H1 (cell line): Measurements from ENCODE around the gene FBXL17. TPM values are rescaled to one million over a fixed set of nuclear protein-coding genes. Genes with fewer than 3 reads are reported as not detected.

Experiments used
- CTCF ChIA-PET: fragments of 300-600 bp; sonication (Branson Sonifier 250); formaldehyde crosslinking; loops from one replicate; lab custom pipeline; 2021; ENCODE audit not compliant: partially characterized antibody; lab: Charles Lee
- POLR2A ChIA-PET: fragments of 300-600 bp; sonication (Branson Sonifier 250); formaldehyde crosslinking; loops from one replicate; lab custom pipeline; 2021; ENCODE audit warnings: inconsistent platforms; ENCODE audit not compliant: partially characterized antibody; lab: Charles Lee
- DNase-seq, 2 experiments: peaks; one replicate each; pipeline versions ENCODE4 v3.0.0 to v3.0.0-alpha.2; 2010 to 2022; ENCODE audit warnings: low spot score in 2 of 2, low read depth in 1 of 2, mixed read lengths in 1 of 2
- FAIRE-seq: peaks from 2 replicates; lab custom pipeline; 2011; peaks lifted over from hg19 to GRCh38; lab: Jason Lieb, UNC
- H2AFZ ChIP-seq: 2 replicates; pipeline ENCODE4 v1.8.1; 2012; ENCODE audit warnings: low read length, inconsistent platforms
- H2AK5ac ChIP-seq: 2 replicates; pipeline ENCODE4 v1.6.1; 2013; ENCODE audit warnings: low read depth, low read length
- H2BK120ac ChIP-seq: replicated peaks from 2 replicates; pipeline ENCODE3; 2013; ENCODE audit warnings: low read depth, low read length, inconsistent platforms
- H2BK12ac ChIP-seq: 2 replicates; pipeline ENCODE4 v1.6.1; 2013; ENCODE audit warnings: low read depth, low read length
- H2BK15ac ChIP-seq: 2 replicates; pipeline ENCODE4 v1.6.1; 2013; ENCODE audit warnings: low read length
- H2BK20ac ChIP-seq: 2 replicates; pipeline ENCODE4 v1.6.1; 2013; ENCODE audit warnings: low read length
- H2BK5ac ChIP-seq: 2 replicates; pipeline ENCODE4 v1.6.1; 2013; ENCODE audit warnings: low read depth, low read length
- H3K14ac ChIP-seq: 2 replicates; pipeline ENCODE4 v1.6.1; 2013; ENCODE audit warnings: inconsistent platforms; ENCODE audit not compliant: insufficient read length
- H3K18ac ChIP-seq: 2 replicates; pipeline ENCODE4 v1.6.1; 2013; ENCODE audit warnings: low read length; ENCODE audit errors: extremely low read depth
- H3K23ac ChIP-seq: 2 replicates; pipeline ENCODE4 v1.6.1; 2013; ENCODE audit warnings: inconsistent platforms; ENCODE audit not compliant: insufficient read length
- H3K23me2 ChIP-seq: 2 replicates; pipeline ENCODE4 v1.6.1; 2013; ENCODE audit warnings: low read depth, low read length
- H3K27ac ChIP-seq: 2 replicates; pipeline ENCODE4 v1.6.1; 2011; ENCODE audit warnings: low read depth, low read length, inconsistent platforms
- H3K27me3 ChIP-seq, 4 experiments: replicated peaks in 1 of 4; 1 replicate in 1 of 4; 2 replicates in 3 of 4; pipeline versions ENCODE4 v1.6.1 to v1.8.1; 2011 to 2013; ENCODE audit warnings: low read length in 3 of 4, mild to moderate bottlenecking in 3 of 4, inconsistent platforms in 2 of 4, mixed read lengths in 2 of 4, moderate library complexity in 1 of 4; ENCODE audit not compliant: control insufficient read depth in 3 of 4, insufficient read depth in 3 of 4; ENCODE audit errors: extremely low read depth in 1 of 4
- H3K36me3 ChIP-seq, 4 experiments: 2 replicates each; pipeline versions ENCODE4 v1.6.1 to v1.8.1; 2011 to 2013; ENCODE audit warnings: mild to moderate bottlenecking in 4 of 4, low read length in 3 of 4, moderate library complexity in 2 of 4, control low read depth in 1 of 4, inconsistent platforms in 1 of 4; ENCODE audit not compliant: insufficient read depth in 4 of 4, control insufficient read depth in 2 of 4
- H3K4ac ChIP-seq: replicated peaks from 2 replicates; pipeline ENCODE3; 2013; ENCODE audit warnings: low read length, low read depth, mixed read lengths, inconsistent platforms; ENCODE audit not compliant: insufficient read length
- H3K4me1 ChIP-seq, 4 experiments: replicated peaks in 1 of 4; 1 replicate in 1 of 4; 2 replicates in 3 of 4; pipeline versions ENCODE4 v1.6.1 to v1.8.1; 2011 to 2013; ENCODE audit warnings: low read length in 3 of 4, inconsistent platforms in 2 of 4, mixed read lengths in 1 of 4; ENCODE audit not compliant: insufficient read depth in 4 of 4, control insufficient read depth in 3 of 4
- H3K4me2 ChIP-seq, 2 experiments: 2 replicates each; pipeline versions ENCODE4 v1.6.1 to v1.8.1; 2011 to 2013; ENCODE audit warnings: low read depth in 2 of 2, low read length in 2 of 2, control low read depth in 1 of 2, inconsistent platforms in 1 of 2, mild to moderate bottlenecking in 1 of 2; ENCODE audit not compliant: insufficient read depth in 1 of 2
- H3K4me3 ChIP-seq, 4 experiments: fragments of 200-600, 300-600 bp in 1 of 4; sonication (generic), shearing (Covaris generic), sonication (Bioruptor Twin) in 1 of 4; 2 replicates each; pipeline versions ENCODE4 v1.5.1 to v1.8.1; 2011 to 2016; ENCODE audit warnings: low read length in 4 of 4, low read depth in 3 of 4, control low read depth in 2 of 4, inconsistent platforms in 2 of 4, mild to moderate bottlenecking in 2 of 4, mixed read lengths in 1 of 4, moderate library complexity in 1 of 4; ENCODE audit not compliant: insufficient read depth in 2 of 4; ENCODE audit errors: extremely low read depth in 1 of 4
- H3K56ac ChIP-seq: replicated peaks from 2 replicates; pipeline ENCODE3; 2013; ENCODE audit warnings: low read depth, mild to moderate bottlenecking, mixed read lengths, low read length, inconsistent platforms; ENCODE audit not compliant: insufficient read length
- H3K79me1 ChIP-seq: 2 replicates; pipeline ENCODE4 v1.6.1; 2013; ENCODE audit warnings: low read depth, low read length, control low read depth
- H3K79me2 ChIP-seq, 2 experiments: 2 replicates each; pipeline versions ENCODE4 v1.6.1 to v1.8.1; 2012 to 2013; ENCODE audit warnings: low read length in 2 of 2, mild to moderate bottlenecking in 2 of 2, inconsistent platforms in 1 of 2; ENCODE audit not compliant: insufficient read depth in 2 of 2, control insufficient read depth in 1 of 2
- H3K9ac ChIP-seq, 4 experiments: replicated peaks in 1 of 4; 1 replicate in 1 of 4; 2 replicates in 3 of 4; pipeline versions ENCODE4 v1.6.1 to v1.8.1; 2011 to 2013; ENCODE audit warnings: low read depth in 3 of 4, low read length in 3 of 4, control low read depth in 2 of 4, mild to moderate bottlenecking in 2 of 4, moderate library complexity in 2 of 4, inconsistent platforms in 1 of 4; ENCODE audit errors: extremely low read depth in 1 of 4
- H3K9me3 ChIP-seq, 2 experiments: 2 replicates each; pipeline versions ENCODE4 v1.6.1 to v1.8.1; 2012 to 2013; ENCODE audit warnings: mild to moderate bottlenecking in 2 of 2, moderate library complexity in 2 of 2, control low read depth in 1 of 2, inconsistent platforms in 1 of 2, low read depth in 1 of 2, low read length in 1 of 2, mixed read lengths in 1 of 2; ENCODE audit not compliant: insufficient read depth in 2 of 2
- H4K20me1 ChIP-seq, 2 experiments: replicated peaks in 1 of 2; 2 replicates each; pipeline versions ENCODE3 to v1.8.1; 2011 to 2013; ENCODE audit warnings: inconsistent platforms in 2 of 2, low read length in 2 of 2, mild to moderate bottlenecking in 1 of 2; ENCODE audit not compliant: insufficient read depth in 2 of 2, control insufficient read depth in 1 of 2
- H4K5ac ChIP-seq: 2 replicates; pipeline ENCODE4 v1.6.1; 2013; ENCODE audit warnings: low read length, low read depth, mixed read lengths, inconsistent platforms; ENCODE audit not compliant: insufficient read length
- H4K8ac ChIP-seq: 2 replicates; pipeline ENCODE4 v1.8.0; 2013; ENCODE audit warnings: mild to moderate bottlenecking, moderate library complexity, low read length, inconsistent platforms; ENCODE audit not compliant: insufficient read depth; ENCODE audit errors: extremely low read depth
- H4K91ac ChIP-seq: replicated peaks from 2 replicates; pipeline ENCODE3; 2013; ENCODE audit warnings: low read length, mixed read lengths, inconsistent platforms; ENCODE audit not compliant: insufficient read length
- CTBP2 ChIP-seq: IDR thresholded peaks from 2 replicates; pipeline ENCODE4 v1.7.0; 2011; ENCODE audit warnings: borderline replicate concordance, mild to moderate bottlenecking, moderate library complexity, mixed read lengths, low read length; ENCODE audit not compliant: insufficient read depth, insufficient read length
- EP300 ChIP-seq, 2 experiments: IDR thresholded peaks; 1 replicate in 1 of 2; 2 replicates in 1 of 2; pipeline ENCODE4 v1.6.1; 2011 to 2012; ENCODE audit warnings: low read depth in 2 of 2, low read length in 2 of 2, mild to moderate bottlenecking in 2 of 2, borderline replicate concordance in 1 of 2, inconsistent platforms in 1 of 2, moderate library complexity in 1 of 2
- MAFK ChIP-seq: IDR thresholded peaks from 2 replicates; pipeline ENCODE4 v1.6.1; 2012; ENCODE audit warnings: low read depth, mild to moderate bottlenecking, improper control_type of control experiment, low read length
- NRF1 ChIP-seq: IDR thresholded peaks from 2 replicates; pipeline ENCODE4 v1.6.1; 2011; ENCODE audit warnings: mild to moderate bottlenecking, low read depth, low read length, improper control_type of control experiment
- POU5F1 ChIP-seq: IDR thresholded peaks from 2 replicates; pipeline ENCODE4 v1.6.1; 2011; ENCODE audit warnings: low read depth, mild to moderate bottlenecking, low read length, moderate library complexity
- RXRA ChIP-seq: IDR thresholded peaks from 2 replicates; pipeline ENCODE4 v1.6.1; 2011; ENCODE audit warnings: low read depth, mild to moderate bottlenecking, low read length, moderate library complexity; ENCODE audit not compliant: insufficient read depth
- SP1 ChIP-seq: IDR thresholded peaks from 2 replicates; pipeline ENCODE4 v1.6.1; 2011; ENCODE audit warnings: low read depth, low read length
- TAF7 ChIP-seq: optimal IDR thresholded peaks from 2 replicates; pipeline ENCODE3; 2011; ENCODE audit warnings: low read depth, mild to moderate bottlenecking, inconsistent platforms, low read length, moderate library complexity, borderline replicate concordance
- WGBS, 2 experiments: shearing (Covaris generic) in 1 of 2; methylation state at CpG; one replicate each; pipeline versions ENCODE4 v1.1.6 to v1.1.7; 2013 to 2015; ENCODE audit warnings: low lambda C conversion rate in 2 of 2, mixed read lengths in 2 of 2, inconsistent platforms in 1 of 2, low coverage in 1 of 2, missing lambda C conversion rate in 1 of 2; ENCODE audit not compliant: insufficient replicate concordance in 2 of 2, insufficient coverage in 1 of 2, insufficient read length in 1 of 2; ENCODE audit errors: extremely low coverage in 1 of 2, missing lambda C conversion rate in 1 of 2; 5-methylcytosine and 5-hydroxymethylcytosine counted together
- polyA plus RNA-seq, 7 experiments: library from polyadenylated mRNA; depleted of rRNA in 3 of 7; stranded (reverse) in 5 of 7; unstranded in 2 of 7; fragments of >200 nt in 5 of 7; fragments of 200-250 nt in 2 of 7; gene quantifications; 1 replicate in 5 of 7; 2 replicates in 1 of 7; 4 replicates in 1 of 7; pipeline versions ENCODE4 v1.2.1 to v1.2.3, GENCODE V29; 2011 to 2013; ENCODE audit warnings: missing spikeins in 2 of 7, mixed read lengths in 2 of 7
- total RNA-seq: library from RNA; stranded (reverse); fragmentation: NEBNext Ultra II Directional; extraction: Animal tissue kit (Norgen Biotek cat#: 25700); gene quantifications from 2 replicates; pipeline ENCODE4 v1.2.1, GENCODE V29; 2021

Gene FBXL17
- total and polyA plus RNA-seq, 2 of the 8 experiments (the other 6 are each of a cell fraction or from before 2014, with no cell fraction given), result 0.35 to 4.3 TPM

DNA sequence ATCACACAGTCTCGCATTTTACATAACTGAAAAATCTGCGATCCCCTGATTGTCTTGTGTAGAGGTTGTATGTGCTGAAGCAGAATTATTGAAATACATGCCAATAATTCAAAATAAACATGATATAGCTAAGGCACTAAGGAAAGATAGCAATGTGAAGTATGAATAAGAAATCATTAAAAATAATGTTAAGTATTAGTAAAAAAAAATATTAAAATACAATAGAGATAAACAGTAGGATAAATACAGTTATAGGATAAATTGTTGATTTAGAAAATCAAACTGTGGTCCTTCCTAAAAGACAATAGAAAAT is 121.1 kb downstream of the FBXL17 start:
- no peak overlapping the region for H4K91ac ChIP-seq
- no peak overlapping the region for H3K27ac ChIP-seq
- H3K14ac ChIP-seq, result no peak overlapping the region
- H2BK5ac ChIP-seq, result no peak overlapping the region
- no peak overlapping the region for H4K8ac ChIP-seq
- no peaks in the 10 kb centered on the region for H3K9me3 ChIP-seq
- FAIRE-seq (no peak), DNase-seq (no peak)
- H4K20me1 ChIP-seq, result no peaks in the 10 kb centered on the region
- H2AFZ ChIP-seq, result no peak overlapping the region
- no peak overlapping the region for H3K4me3 ChIP-seq
- ChIA-PET CTCF (interaction anchor here (0.7 to 4.4 kb wide), 34 partner anchors 9 to 401 kb away, joined by 3 to 29 read pairs (median 5); no protein-coding TSS in a partner anchor), POLR2A (interaction anchor here (1.1 kb wide), 1 partner anchor 51 kb away, joined by 3 read pairs; no protein-coding TSS in a partner anchor)
- no peaks in the 10 kb centered on the region for H3K79me2 ChIP-seq
- no peaks in the 10 kb centered on the region for H3K36me3 ChIP-seq
- no peak overlapping the region for H2AK5ac ChIP-seq
- no peaks in the 10 kb centered on the region for H3K27me3 ChIP-seq
- no peak overlapping the region for H2BK20ac ChIP-seq
- H4K5ac ChIP-seq, result no peak overlapping the region
- peaks cover 0 to 2% (median 0%) of the 10 kb centered on the region in 4 experiments; a peak in 3 of 7 replicates for H3K4me1 ChIP-seq
- no peaks in the 10 kb centered on the region for H3K23me2 ChIP-seq
- H2BK120ac ChIP-seq, result no peak overlapping the region
- WGBS, 2 experiments, result 35% methylated on average over 2 of the region's 2 CpGs; no CpG with 5 or more reads in 1 of the 2 experiments
- H2BK12ac ChIP-seq, result no peak overlapping the region
- H3K9ac ChIP-seq, result no peak overlapping the region
- H3K18ac ChIP-seq, result no peak overlapping the region
- no peaks in the 10 kb centered on the region for H3K79me1 ChIP-seq
- no peak overlapping the region for H3K23ac ChIP-seq
- no peak overlapping the region for H2BK15ac ChIP-seq
- no peak overlapping the region for H3K4me2 ChIP-seq
- H3K4ac ChIP-seq, result no peak overlapping the region
- H3K56ac ChIP-seq, result no peak overlapping the region
- no peak for TF ChIP-seq EP300 (IDR thresholded peaks at IDR 0.05; ENCODE audit: borderline replicate concordance in 1 of 2, low read depth in 2 of 2, low read length in 2 of 2)
- no peak for TF ChIP-seq TAF7
- TF ChIP-seq NRF1, result no peak
- no peak for TF ChIP-seq SP1
- TF ChIP-seq POU5F1, result no peak
- no peak for TF ChIP-seq CTBP2
- TF ChIP-seq RXRA, result no peak
- no peak for TF ChIP-seq MAFK
